GM12872 (cell line): ENCODE results near the gene OTOS.

Experiments used
- TF ChIP-seq, protein P1 (sequence below): IDR thresholded peaks from 3 replicates; pipeline ENCODE4 v1.5.1; 2011; ENCODE audit warnings: low read depth, mild to moderate bottlenecking, low read length, moderate library complexity; ENCODE audit not compliant: insufficient read depth

OTOS gene

DNA sequence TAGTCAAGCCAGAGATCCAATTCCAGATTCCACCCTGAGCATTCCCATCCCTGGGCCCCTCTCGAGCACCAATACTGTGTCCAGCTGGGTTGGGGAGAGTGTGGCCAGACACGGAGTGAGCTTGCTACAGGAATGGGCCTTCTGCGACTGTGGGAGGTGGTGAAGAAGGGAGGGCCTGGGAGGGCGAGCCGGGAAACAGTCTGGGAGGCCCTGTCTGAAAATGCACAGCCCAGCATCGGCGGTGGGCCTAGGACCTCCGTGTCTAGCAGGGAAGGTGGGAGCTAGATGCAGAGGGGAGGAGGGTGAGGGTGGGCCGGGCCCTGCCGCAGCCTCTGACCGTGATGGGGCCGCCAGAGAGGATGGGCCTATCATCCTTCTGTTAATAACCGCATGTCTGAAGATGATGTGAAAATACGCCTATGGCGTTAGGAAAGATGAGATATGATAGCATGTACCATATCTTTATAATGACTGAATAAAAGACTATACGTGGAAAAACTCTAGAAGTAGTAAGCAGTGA lies 1.9 kb upstream of the OTOS start:
- TF ChIP-seq, protein P1, sequence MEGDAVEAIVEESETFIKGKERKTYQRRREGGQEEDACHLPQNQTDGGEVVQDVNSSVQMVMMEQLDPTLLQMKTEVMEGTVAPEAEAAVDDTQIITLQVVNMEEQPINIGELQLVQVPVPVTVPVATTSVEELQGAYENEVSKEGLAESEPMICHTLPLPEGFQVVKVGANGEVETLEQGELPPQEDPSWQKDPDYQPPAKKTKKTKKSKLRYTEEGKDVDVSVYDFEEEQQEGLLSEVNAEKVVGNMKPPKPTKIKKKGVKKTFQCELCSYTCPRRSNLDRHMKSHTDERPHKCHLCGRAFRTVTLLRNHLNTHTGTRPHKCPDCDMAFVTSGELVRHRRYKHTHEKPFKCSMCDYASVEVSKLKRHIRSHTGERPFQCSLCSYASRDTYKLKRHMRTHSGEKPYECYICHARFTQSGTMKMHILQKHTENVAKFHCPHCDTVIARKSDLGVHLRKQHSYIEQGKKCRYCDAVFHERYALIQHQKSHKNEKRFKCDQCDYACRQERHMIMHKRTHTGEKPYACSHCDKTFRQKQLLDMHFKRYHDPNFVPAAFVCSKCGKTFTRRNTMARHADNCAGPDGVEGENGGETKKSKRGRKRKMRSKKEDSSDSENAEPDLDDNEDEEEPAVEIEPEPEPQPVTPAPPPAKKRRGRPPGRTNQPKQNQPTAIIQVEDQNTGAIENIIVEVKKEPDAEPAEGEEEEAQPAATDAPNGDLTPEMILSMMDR = no peak

DNA sequence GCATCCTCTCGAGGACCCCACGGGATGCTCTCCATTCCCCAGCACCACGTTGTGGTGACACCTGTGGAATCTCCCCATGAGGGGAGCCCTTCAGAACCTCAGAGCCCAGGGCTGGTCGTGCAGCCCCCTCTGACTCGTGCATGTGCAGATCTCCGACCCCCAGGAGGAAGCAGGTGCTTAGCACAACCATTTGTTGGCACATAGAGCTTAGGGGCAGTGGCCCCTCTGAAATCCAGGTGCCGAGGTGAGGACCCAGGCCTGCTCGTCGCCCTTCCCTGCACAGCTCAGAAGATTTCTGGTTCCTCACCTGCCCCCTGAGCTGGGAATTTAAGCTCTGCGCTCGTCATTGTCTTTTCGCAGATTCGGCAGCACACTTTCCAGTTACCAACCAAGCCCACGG lies 1.3 kb upstream of the OTOS start:
- TF ChIP-seq, protein P1 = no peak

DNA sequence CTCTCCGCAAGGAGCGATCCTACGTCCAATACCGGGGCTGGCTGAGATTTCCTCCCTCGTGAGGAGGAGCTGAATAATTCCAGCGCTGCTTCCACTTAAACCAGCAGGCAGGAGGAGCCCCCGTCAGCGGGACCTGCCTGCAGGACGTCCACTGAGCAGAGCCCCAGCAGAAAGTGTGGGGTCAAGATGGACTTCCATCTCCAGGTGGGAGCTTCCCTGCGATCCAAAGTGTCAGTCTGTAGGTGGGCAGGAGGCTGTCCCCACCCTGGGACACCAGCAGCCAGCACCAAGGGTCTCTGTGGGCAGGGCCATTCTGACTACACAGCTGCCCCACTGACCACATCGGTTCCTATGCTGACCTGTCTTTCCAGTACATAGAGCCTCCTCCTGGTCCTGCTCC lies 462 bp upstream of the OTOS start:
- TF ChIP-seq, protein P1 = no peak

DNA sequence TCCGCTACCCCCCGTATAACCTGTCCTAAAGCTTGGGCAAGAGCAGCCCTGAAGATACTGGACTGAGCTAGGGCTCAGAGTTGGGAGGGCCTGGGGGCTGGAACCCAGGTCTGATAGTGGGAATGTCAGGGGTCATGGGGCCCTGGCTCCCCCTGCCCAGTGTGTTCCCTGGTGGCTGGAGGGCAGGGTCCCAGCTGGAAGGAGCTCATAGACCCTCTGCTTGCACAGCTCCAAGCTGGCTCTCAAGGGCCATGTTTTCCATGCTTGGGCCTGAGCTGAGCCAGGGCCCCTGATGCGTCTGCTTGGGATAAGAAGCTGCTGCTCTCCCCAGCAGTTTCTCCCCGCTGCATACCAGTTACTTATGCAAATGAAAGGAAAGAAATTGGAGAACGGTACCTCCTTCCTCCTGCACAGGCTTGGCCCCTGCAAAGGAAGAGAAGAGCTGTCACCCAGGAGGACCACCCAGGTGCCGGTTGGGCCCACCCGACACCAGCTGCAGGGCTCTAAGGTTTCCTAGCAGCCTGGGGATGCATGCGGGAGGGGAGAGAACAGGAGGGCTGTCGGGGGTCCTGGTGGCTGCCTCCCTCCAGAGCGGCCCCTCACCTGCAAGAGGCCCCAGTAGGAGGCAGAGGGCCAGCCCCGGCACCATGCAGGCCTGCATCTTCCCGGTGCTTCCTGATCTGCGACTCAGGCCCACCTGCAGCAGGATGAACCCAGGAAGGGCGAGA lies 628 bp downstream of the OTOS start:
- TF ChIP-seq, protein P1 = no peak

DNA sequence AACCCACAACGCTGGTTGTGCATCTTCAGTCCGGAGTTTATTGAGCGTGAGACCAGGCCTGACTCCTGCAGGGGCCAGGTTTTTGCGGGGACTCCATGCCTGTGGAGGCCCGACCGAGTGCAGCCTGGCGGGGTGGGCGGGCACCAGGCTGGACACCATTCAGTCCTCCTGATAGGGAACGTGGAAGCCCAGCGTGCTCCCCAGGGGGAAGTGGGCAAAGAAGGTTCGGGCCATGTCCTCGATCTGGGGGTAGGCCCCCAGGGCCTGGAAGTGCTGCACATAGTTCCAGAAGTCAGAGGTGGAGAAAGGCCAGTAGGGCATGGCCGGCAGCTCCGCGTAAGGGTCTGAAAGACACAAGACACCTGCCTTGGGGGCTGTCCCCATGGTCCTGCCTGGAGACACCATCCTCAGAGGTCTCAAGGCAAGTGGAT lies 1.4 kb downstream of the OTOS start:
- TF ChIP-seq, protein P1 = no peak

DNA sequence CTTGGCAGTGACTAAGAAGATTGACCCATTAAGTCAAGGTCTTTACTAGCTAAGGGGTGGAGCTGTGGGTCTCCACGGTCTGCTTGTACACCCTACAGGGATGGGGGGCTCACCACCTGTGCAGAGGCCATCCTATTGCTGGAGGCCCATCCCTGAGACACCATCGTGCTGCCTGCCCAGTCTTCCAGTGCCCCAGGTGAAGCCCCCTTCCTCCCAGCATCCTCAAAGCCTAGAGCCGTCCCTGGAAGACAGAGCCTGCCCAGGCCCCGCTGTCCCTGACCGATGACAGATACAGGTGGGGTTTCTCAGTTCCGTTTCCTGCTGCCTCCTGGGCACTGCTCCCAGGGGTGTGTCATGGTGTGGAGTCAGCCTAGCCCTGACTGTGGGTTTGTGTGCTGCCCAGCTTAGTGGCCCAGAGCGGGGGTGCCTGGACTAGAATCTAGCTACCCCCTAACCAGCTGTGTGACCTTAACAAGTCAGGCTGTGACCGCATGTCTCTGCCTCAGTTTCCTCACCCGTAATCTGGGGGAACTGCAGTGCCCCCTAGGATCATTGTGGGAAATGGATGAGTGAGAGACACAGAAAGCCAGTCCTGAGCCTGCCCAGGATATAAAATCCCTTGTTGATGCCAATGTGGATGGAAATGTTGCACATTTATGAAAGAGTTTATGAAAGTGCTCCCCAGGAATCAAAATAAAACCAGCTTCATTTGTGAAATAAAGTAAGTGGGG lies 2.0 kb downstream of the OTOS start:
- TF ChIP-seq, protein P1 = no peak

DNA sequence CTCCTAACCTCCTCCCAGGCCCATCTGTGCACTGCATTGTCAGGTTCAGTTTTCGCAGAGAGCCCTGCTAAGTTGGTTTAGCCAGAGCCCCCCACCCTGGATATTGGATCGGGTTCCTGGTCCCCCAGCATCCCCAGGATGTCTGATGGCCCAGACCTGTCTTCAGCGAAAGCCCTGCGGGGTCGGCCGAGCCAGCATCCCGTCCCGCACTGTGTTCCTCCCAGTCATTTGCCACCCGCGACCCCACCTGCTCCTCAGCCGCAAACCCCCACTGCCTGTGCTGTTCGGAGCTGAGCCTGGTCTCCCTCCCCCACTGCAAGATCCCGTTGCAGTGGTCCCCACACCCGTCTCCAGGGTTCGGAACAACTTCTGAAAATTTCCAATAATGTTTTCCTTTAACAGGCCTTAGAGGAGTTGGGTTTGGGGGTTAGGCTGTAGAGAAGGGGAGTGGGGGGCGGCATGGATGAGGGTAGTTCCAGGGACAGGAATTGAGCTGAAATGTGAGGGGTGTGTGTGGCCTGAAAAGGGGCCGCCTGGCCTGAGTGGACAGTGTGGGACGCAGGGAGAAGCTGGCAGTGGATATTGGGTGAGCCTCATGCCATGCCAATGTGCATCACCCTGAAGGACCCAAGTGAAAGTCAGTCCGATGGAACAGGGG lies 2.7 kb downstream of the OTOS start:
- TF ChIP-seq, protein P1 = no peak
